ENCODE data around the gene KIAA1958. TPM values are rescaled to one million over a fixed set of nuclear protein-coding genes. Genes with fewer than 3 reads are reported as not detected.

The KIAA1958 gene
- total RNA-seq, 2 donors from 2014 or later, result 5.7 to 9.6 TPM

DNA sequence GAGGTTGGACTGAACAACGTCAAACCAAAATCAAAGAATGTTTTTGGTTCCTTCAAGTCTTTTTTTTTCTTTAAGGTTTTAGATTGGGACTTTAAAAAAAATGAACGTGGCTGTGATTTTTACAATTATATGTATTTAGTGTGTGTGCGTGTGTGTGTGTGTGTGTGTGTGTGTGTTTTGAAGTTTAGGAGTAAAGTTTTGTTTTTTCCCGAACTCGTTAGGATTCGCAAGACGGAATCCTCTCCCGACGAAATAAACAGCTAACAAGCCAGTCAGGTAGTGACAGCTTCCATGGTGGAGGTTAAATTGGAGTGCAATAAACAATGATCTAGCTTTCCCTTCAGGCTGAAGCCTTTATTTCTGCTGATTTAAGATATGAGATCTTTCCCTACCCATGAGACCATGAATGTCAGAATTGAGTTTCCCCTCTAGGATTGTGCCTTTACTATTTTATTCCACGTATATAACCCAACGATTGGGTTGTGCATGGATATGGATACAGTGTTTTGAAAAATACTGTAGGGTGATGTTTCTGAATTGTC lies 1.2 kb downstream of the KIAA1958 start:
- Histone ChIP-seq H3K27me3 (no peaks in the 10 kb centered on the region), H3K9me3 (no peaks in the 10 kb centered on the region), H3K4me1 (peaks cover 37% of the 10 kb centered on the region), H3K36me3 (replicated peaks in 1 of 2; ENCODE audit: insufficient read depth in 1 of 2, low read depth in 2 of 2) (peaks cover 0 to 2% of the 10 kb centered on the region in 2 donors), H3K4me3 (peak overlapping the region; percentile 76 to 96), H3K27ac (peak overlapping the region in 3 of 4 donors; percentile 85 to 90 (median 88))
- intact Hi-C loops (cut with DNase I), result no loop called here
- TF ChIP-seq, protein P1, sequence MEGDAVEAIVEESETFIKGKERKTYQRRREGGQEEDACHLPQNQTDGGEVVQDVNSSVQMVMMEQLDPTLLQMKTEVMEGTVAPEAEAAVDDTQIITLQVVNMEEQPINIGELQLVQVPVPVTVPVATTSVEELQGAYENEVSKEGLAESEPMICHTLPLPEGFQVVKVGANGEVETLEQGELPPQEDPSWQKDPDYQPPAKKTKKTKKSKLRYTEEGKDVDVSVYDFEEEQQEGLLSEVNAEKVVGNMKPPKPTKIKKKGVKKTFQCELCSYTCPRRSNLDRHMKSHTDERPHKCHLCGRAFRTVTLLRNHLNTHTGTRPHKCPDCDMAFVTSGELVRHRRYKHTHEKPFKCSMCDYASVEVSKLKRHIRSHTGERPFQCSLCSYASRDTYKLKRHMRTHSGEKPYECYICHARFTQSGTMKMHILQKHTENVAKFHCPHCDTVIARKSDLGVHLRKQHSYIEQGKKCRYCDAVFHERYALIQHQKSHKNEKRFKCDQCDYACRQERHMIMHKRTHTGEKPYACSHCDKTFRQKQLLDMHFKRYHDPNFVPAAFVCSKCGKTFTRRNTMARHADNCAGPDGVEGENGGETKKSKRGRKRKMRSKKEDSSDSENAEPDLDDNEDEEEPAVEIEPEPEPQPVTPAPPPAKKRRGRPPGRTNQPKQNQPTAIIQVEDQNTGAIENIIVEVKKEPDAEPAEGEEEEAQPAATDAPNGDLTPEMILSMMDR (IDR thresholded peaks at IDR 0.05), result no peak
- no peak for TF ChIP-seq POLR2A (IDR thresholded peaks at IDR 0.05)
- ATAC-seq (no peak), DNase-seq (no peak)
- 4 to 7% methylated on average over 11 of the region's 11 CpGs for WGBS, 2 donors

DNA sequence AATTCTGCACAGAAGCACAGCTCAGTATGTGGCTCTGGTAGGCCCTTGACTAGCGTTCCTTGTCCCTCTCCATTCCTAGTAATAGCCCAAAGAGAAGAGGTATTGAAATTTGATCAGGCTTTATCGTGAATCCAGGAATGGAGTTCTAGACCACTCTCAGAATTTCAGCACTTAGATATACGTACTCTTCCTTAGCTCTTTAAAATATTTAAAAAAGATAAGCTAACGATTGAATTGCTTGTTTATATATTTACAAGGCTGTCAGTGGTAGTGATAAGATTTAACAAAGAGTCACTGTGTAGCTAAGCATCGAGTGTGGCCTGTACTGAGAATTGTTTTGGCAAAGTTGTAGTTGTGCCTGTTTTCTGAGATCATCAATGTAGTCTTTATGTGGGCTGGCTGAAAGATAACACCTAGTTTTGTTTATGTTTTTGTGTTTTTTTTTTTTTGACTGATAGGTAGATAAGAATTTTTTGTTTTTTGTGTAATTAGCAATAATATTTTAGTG lies 2.5 kb downstream of the KIAA1958 start:
- no peaks in the 10 kb centered on the region for H3K27me3 ChIP-seq
- H3K4me3 ChIP-seq, result no peak overlapping the region
- ATAC-seq, result no peak
- WGBS, 2 donors, result 17 to 18% methylated on average over 5 of the region's 5 CpGs
- DNase-seq, result no peak
- peaks cover 0 to 2% of the 10 kb centered on the region in 2 donors for H3K36me3 ChIP-seq (replicated peaks in 1 of 2; ENCODE audit: insufficient read depth in 1 of 2, low read depth in 2 of 2)
- H3K27ac ChIP-seq, result peak overlapping the region in 2 of 4 donors; percentile 51 to 90
- intact Hi-C loops (cut with DNase I), result no loop called here
- peaks cover 43% of the 10 kb centered on the region for H3K4me1 ChIP-seq
- no peak for TF ChIP-seq POLR2A (IDR thresholded peaks at IDR 0.05)
- TF ChIP-seq, protein P1 (IDR thresholded peaks at IDR 0.05), result no peak
- no peaks in the 10 kb centered on the region for H3K9me3 ChIP-seq

DNA sequence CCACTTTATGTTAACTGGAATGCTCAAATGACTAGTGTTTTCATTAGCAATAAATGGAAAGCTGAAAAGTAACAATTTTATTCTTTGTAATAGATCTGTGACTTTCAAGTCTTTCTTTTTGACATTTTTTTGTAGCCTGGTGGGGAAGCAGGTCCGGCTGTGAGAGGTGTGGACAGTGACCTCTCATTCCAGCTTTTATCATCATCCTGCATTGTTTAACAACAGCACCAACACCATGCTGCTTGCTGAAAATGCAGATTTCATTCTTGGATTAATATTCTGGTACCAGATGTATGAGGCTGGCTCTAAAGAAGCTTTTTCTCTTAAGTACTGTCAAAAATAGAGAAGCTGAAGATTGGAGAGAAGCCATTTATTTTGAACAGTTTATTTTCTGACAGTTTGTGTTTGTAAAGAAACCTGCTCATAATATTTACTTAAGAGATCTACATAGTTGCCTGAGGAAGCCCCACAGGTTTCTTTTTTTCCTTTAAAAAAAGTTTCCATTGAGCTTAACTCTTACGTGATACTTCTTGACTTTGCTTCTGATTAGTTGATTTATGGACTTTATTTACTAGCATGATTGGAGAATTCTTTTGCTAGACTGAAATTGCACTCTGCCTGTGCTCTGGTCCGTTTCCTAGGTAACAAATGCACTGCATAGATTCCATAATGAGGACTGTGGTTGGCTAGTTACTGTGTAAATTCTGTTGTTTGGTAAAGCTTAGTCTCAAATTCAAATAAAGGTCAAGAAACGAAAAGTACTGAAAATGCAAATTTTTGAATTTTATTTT lies 3.4 kb downstream of the KIAA1958 start:
- Histone ChIP-seq H3K4me3 (no peak overlapping the region), H3K4me1 (peaks cover 43% of the 10 kb centered on the region), H3K27ac (peak overlapping the region in 2 of 4 donors; percentile 34 to 51), H3K27me3 (no peaks in the 10 kb centered on the region), H3K9me3 (no peaks in the 10 kb centered on the region), H3K36me3 (replicated peaks in 1 of 2; ENCODE audit: insufficient read depth in 1 of 2, low read depth in 2 of 2) (no peaks in the 10 kb centered on the region)
- intact Hi-C loops (cut with DNase I), result no loop called here
- ATAC-seq, result no peak
- TF ChIP-seq, protein P1 (IDR thresholded peaks at IDR 0.05), result no peak
- TF ChIP-seq POLR2A (IDR thresholded peaks at IDR 0.05), result no peak
- WGBS, 2 donors, result 38 to 42% methylated on average over 4 of the region's 4 CpGs
- DNase-seq, result no peak

DNA sequence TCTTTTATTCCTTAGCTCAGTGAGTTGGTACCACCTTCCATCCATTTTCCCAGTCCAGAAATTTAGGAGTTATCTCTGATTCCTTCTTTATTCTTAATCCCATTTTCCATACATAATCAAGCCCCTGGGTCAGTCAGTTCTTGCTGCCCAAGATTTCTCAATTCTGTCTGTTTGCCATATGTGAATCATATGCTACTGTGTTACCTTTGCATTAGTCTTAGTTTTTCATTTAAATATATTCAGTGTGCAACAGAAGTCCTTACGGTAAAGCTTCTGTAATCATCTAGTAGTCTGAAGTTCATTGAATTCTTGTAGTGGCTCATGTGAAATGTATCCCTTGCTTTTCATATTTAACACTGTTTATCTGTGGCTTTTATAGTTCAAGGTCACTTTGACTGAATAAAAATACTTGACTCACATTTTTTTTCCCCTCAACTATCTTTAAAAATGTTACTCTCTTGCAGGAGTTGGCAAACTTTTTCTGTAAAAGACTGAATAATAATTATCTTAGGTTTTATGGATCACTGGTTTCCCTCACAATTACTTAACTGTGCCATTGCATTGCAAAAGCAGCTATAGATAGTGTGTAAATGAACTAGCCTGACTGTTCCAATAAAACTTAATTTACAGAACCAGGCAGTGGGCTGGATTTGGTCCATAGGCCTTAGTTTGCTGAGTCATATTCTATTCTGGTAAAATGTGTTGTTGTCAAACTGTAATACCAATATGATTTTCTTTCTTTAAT lies 6.9 kb downstream of the KIAA1958 start:
- H3K36me3 ChIP-seq (replicated peaks in 1 of 2; ENCODE audit: insufficient read depth in 1 of 2, low read depth in 2 of 2), result no peaks in the 10 kb centered on the region
- no peak for TF ChIP-seq POLR2A (IDR thresholded peaks at IDR 0.05)
- TF ChIP-seq, protein P1 (IDR thresholded peaks at IDR 0.05), result no peak
- H3K4me1 ChIP-seq, result peaks cover 33% of the 10 kb centered on the region
- no peaks in the 10 kb centered on the region for H3K27me3 ChIP-seq
- ATAC-seq, result no peak
- H3K27ac ChIP-seq, result peak overlapping the region in 1 of 4 donors; percentile 4
- 41 to 48% methylated on average over 1 of the region's 1 CpG for WGBS, 2 donors
- H3K9me3 ChIP-seq, result no peaks in the 10 kb centered on the region
- no peak for DNase-seq
- intact Hi-C loops (cut with DNase I), result no loop called here
- no peak overlapping the region for H3K4me3 ChIP-seq

All from body of pancreas (tissue), 4 donors.